Measurements from ENCODE around the gene KCMF1.

The KCMF1 gene

DNA sequence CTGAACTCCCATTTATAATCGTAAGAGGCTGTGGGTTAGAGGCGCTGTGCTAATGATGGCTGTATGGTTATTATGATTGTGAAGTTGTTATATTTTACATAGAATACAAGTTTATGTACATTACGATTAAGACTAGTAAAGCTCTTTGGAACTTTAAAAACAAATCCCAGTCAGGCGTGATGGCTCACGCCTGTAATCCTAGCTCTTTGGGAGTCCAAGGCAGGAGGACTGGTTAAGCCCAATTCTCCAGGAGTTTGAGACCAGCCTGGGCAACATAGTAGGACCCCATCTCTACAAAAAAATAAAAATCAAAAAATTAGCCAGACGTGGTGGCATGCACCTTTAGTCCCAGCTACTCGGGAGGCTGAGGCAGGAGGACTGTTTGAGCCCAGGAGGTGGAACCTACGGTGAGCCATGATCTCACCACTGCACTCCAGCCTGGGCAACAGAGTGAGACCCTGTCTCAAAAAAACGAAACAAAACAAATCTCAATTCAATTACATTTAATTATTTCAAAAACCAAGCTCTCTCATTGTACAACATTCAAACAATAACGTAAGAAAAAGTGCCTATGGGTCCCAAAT is 23.9 kb upstream of the KCMF1 start:
- no peak for TF ChIP-seq FOXM1 (IDR thresholded peaks at IDR 0.05; ENCODE audit: borderline replicate concordance, low read depth)
- TF ChIP-seq, protein P1, sequence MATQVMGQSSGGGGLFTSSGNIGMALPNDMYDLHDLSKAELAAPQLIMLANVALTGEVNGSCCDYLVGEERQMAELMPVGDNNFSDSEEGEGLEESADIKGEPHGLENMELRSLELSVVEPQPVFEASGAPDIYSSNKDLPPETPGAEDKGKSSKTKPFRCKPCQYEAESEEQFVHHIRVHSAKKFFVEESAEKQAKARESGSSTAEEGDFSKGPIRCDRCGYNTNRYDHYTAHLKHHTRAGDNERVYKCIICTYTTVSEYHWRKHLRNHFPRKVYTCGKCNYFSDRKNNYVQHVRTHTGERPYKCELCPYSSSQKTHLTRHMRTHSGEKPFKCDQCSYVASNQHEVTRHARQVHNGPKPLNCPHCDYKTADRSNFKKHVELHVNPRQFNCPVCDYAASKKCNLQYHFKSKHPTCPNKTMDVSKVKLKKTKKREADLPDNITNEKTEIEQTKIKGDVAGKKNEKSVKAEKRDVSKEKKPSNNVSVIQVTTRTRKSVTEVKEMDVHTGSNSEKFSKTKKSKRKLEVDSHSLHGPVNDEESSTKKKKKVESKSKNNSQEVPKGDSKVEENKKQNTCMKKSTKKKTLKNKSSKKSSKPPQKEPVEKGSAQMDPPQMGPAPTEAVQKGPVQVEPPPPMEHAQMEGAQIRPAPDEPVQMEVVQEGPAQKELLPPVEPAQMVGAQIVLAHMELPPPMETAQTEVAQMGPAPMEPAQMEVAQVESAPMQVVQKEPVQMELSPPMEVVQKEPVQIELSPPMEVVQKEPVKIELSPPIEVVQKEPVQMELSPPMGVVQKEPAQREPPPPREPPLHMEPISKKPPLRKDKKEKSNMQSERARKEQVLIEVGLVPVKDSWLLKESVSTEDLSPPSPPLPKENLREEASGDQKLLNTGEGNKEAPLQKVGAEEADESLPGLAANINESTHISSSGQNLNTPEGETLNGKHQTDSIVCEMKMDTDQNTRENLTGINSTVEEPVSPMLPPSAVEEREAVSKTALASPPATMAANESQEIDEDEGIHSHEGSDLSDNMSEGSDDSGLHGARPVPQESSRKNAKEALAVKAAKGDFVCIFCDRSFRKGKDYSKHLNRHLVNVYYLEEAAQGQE (IDR thresholded peaks at IDR 0.05; ENCODE audit: low read depth) = no peak
- no peak for TF ChIP-seq TCF12 (IDR thresholded peaks at IDR 0.05; ENCODE audit: low read depth)
- TF ChIP-seq CREB1 (IDR thresholded peaks at IDR 0.05; ENCODE audit: low read depth) = no peak
- TF ChIP-seq RAD21 (IDR thresholded peaks at IDR 0.05; ENCODE audit: low read depth) = no peak
- no peak for TF ChIP-seq YY1 (IDR thresholded peaks at IDR 0.05; ENCODE audit: low read depth)
- TF ChIP-seq NFIC (IDR thresholded peaks at IDR 0.05) = no peak
- TF ChIP-seq ZBTB7A (IDR thresholded peaks at IDR 0.05; ENCODE audit: low read depth) = no peak
- no peak for TF ChIP-seq CEBPB (IDR thresholded peaks at IDR 0.05)
- no peak for TF ChIP-seq TEAD4 (IDR thresholded peaks at IDR 0.05)
- TF ChIP-seq, protein P2, sequence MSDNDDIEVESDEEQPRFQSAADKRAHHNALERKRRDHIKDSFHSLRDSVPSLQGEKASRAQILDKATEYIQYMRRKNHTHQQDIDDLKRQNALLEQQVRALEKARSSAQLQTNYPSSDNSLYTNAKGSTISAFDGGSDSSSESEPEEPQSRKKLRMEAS (IDR thresholded peaks at IDR 0.05) = no peak
- no peak for TF ChIP-seq TAF1 (IDR thresholded peaks at IDR 0.05; ENCODE audit: low read depth)
- TF ChIP-seq, protein P3, sequence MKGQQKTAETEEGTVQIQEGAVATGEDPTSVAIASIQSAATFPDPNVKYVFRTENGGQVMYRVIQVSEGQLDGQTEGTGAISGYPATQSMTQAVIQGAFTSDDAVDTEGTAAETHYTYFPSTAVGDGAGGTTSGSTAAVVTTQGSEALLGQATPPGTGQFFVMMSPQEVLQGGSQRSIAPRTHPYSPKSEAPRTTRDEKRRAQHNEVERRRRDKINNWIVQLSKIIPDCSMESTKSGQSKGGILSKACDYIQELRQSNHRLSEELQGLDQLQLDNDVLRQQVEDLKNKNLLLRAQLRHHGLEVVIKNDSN (IDR thresholded peaks at IDR 0.05) = no peak
- no peak for TF ChIP-seq EP300 (IDR thresholded peaks at IDR 0.05; ENCODE audit: borderline replicate concordance)
- TF ChIP-seq EGR1 (IDR thresholded peaks at IDR 0.05) = no peak

DNA sequence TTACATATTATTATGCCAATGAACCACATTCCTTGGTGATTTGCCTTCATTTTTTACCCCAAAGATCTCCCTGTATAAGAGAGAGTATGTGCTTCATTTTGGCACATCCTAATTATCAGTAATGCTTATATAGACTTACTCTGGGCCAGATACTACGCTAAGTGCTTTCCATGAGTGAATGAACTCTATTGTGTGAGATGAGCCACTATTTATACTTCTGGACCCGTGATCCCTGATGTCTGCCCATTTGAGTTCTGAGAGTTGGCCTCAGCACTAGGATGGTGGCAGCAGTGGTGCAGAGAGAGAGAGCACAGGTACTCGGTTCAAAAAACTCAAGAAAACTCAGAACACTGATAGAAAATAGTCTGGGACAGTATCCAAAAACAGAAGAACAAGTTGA is 17.4 kb upstream of the KCMF1 start:
- TF ChIP-seq TCF12 (IDR thresholded peaks at IDR 0.05; ENCODE audit: low read depth) = no peak
- TF ChIP-seq NFIC (IDR thresholded peaks at IDR 0.05) = no peak
- TF ChIP-seq CEBPB (IDR thresholded peaks at IDR 0.05) = no peak
- no peak for TF ChIP-seq CREB1 (IDR thresholded peaks at IDR 0.05; ENCODE audit: low read depth)
- no peak for TF ChIP-seq FOXM1 (IDR thresholded peaks at IDR 0.05; ENCODE audit: borderline replicate concordance, low read depth)
- no peak for TF ChIP-seq TEAD4 (IDR thresholded peaks at IDR 0.05)
- TF ChIP-seq, protein P3 (IDR thresholded peaks at IDR 0.05) = no peak
- TF ChIP-seq, protein P1 (IDR thresholded peaks at IDR 0.05; ENCODE audit: low read depth) = no peak
- TF ChIP-seq, protein P2 (IDR thresholded peaks at IDR 0.05) = no peak
- no peak for TF ChIP-seq ZBTB7A (IDR thresholded peaks at IDR 0.05; ENCODE audit: low read depth)
- no peak for TF ChIP-seq EP300 (IDR thresholded peaks at IDR 0.05; ENCODE audit: borderline replicate concordance)
- no peak for TF ChIP-seq RAD21 (IDR thresholded peaks at IDR 0.05; ENCODE audit: low read depth)
- no peak for TF ChIP-seq TAF1 (IDR thresholded peaks at IDR 0.05; ENCODE audit: low read depth)
- TF ChIP-seq EGR1 (IDR thresholded peaks at IDR 0.05) = no peak
- TF ChIP-seq YY1 (IDR thresholded peaks at IDR 0.05; ENCODE audit: low read depth) = no peak

DNA sequence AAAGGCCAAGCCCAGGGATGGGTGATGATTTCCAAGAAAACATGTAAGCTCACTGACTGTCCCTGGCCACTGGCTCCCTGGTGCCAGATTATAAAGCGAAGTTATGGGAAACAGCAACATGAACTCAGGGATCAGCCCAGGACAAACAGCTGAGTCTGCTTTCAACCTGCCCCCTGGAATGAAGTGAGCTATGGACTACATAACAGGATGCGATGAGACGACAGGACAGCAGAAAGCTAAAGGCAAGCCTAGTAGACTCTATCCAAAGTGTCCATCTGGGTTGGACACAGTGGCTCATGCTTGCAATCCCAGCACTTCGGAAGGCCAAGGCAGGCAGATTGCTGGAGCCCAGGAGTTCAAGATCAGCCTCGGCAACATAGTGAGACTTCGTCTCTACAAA is 16.6 kb upstream of the KCMF1 start:
- no peak for TF ChIP-seq CREB1 (IDR thresholded peaks at IDR 0.05; ENCODE audit: low read depth)
- TF ChIP-seq EGR1 (IDR thresholded peaks at IDR 0.05) = no peak
- TF ChIP-seq, protein P1 (IDR thresholded peaks at IDR 0.05; ENCODE audit: low read depth) = no peak
- TF ChIP-seq NFIC (IDR thresholded peaks at IDR 0.05) = no peak
- no peak for TF ChIP-seq RAD21 (IDR thresholded peaks at IDR 0.05; ENCODE audit: low read depth)
- TF ChIP-seq, protein P2 (IDR thresholded peaks at IDR 0.05) = no peak
- TF ChIP-seq ZBTB7A (IDR thresholded peaks at IDR 0.05; ENCODE audit: low read depth) = no peak
- no peak for TF ChIP-seq CEBPB (IDR thresholded peaks at IDR 0.05)
- TF ChIP-seq TCF12 (IDR thresholded peaks at IDR 0.05; ENCODE audit: low read depth) = no peak
- TF ChIP-seq, protein P3 (IDR thresholded peaks at IDR 0.05) = no peak
- TF ChIP-seq TAF1 (IDR thresholded peaks at IDR 0.05; ENCODE audit: low read depth) = no peak
- no peak for TF ChIP-seq FOXM1 (IDR thresholded peaks at IDR 0.05; ENCODE audit: borderline replicate concordance, low read depth)
- no peak for TF ChIP-seq TEAD4 (IDR thresholded peaks at IDR 0.05)
- no peak for TF ChIP-seq YY1 (IDR thresholded peaks at IDR 0.05; ENCODE audit: low read depth)
- TF ChIP-seq EP300 (IDR thresholded peaks at IDR 0.05; ENCODE audit: borderline replicate concordance) = no peak
